Left ventricle myocardium inferior (tissue), 1 donor: ENCODE results near the gene PTGFR. TPM values are rescaled to one million over a fixed set of nuclear protein-coding genes. Genes with fewer than 3 reads are reported as not detected.

Source experiments
- DNase-seq: peaks from one replicate; pipeline ENCODE4 v3.0.0-alpha.2; 2020
- H3K27ac ChIP-seq: fragments of 200-600 bp; replicated peaks from 2 replicates; pipeline ENCODE4 v1.8.0; 2021
- H3K27me3 ChIP-seq: fragments of 200-600 bp; 2 replicates; pipeline ENCODE4 v1.8.0; 2021; ENCODE audit warnings: low read depth
- H3K36me3 ChIP-seq: fragments of 200-600 bp; 2 replicates; pipeline ENCODE4 v1.8.0; 2021
- H3K4me1 ChIP-seq: fragments of 200-600 bp; 2 replicates; pipeline ENCODE4 v1.8.0; 2021
- H3K4me3 ChIP-seq: fragments of 200-600 bp; 2 replicates; pipeline ENCODE4 v1.8.0; 2021; ENCODE audit warnings: mild to moderate bottlenecking, moderate library complexity
- H3K9me3 ChIP-seq: fragments of 200-600 bp; replicated peaks from 2 replicates; pipeline ENCODE4 v1.8.0; 2021
- intact Hi-C: fragments of 100-400 bp; cut with micrococcal nuclease; formaldehyde crosslinking; loops from one replicate; pipeline ENCODE4 v1.11.0; 2022
- total RNA-seq: library from RNA; stranded (reverse); fragmentation: NEBNext Ultra II Directional; extraction: Animal tissue kit (Norgen Biotek cat#: 25700); gene quantifications from one replicate; pipeline ENCODE4 v1.2.1, GENCODE V29; 2021
- TF ChIP-seq, protein P1 (sequence below): fragments of 200-600 bp; IDR thresholded peaks from 2 replicates; pipeline ENCODE4 v1.8.0; 2021; ENCODE audit warnings: antibody characterized with exemption, mild to moderate bottlenecking, borderline replicate concordance
- donor health status: DM: no; HTN: yes; CAD: no; lungs with severe emphysema.

The PTGFR gene
- total RNA-seq, 1 donor from 2014 or later: 0.44 TPM

DNA sequence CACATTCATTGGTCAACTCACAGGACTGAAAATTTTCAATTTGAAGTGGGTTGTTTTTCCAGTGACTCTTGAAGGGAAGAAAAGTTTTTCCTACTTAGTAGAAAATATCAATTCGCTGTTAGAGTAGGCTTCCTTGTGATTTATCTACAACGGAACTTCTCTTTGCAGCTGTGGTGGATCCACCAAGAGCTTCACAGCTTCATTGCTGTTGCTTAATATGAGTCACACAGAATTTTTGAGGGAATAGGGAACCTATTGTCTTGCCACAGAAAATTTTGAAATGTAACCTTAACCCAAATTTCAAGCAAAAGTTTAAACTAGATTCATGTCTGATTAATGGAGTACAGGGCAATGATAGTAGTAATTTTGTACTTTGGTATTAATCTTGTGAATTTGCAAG lies 71.1 kb downstream of the PTGFR start:
- DNase-seq: no peak
- Histone ChIP-seq H3K36me3 (no peaks in the 10 kb centered on the region), H3K27ac (no peak overlapping the region), H3K4me3 (no peak overlapping the region), H3K9me3 (peaks cover 12% of the 10 kb centered on the region), H3K27me3 (no peaks in the 10 kb centered on the region), H3K4me1 (no peaks in the 10 kb centered on the region)
- TF ChIP-seq, protein P1, sequence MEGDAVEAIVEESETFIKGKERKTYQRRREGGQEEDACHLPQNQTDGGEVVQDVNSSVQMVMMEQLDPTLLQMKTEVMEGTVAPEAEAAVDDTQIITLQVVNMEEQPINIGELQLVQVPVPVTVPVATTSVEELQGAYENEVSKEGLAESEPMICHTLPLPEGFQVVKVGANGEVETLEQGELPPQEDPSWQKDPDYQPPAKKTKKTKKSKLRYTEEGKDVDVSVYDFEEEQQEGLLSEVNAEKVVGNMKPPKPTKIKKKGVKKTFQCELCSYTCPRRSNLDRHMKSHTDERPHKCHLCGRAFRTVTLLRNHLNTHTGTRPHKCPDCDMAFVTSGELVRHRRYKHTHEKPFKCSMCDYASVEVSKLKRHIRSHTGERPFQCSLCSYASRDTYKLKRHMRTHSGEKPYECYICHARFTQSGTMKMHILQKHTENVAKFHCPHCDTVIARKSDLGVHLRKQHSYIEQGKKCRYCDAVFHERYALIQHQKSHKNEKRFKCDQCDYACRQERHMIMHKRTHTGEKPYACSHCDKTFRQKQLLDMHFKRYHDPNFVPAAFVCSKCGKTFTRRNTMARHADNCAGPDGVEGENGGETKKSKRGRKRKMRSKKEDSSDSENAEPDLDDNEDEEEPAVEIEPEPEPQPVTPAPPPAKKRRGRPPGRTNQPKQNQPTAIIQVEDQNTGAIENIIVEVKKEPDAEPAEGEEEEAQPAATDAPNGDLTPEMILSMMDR: no peak
- intact Hi-C loops: no loop called here

DNA sequence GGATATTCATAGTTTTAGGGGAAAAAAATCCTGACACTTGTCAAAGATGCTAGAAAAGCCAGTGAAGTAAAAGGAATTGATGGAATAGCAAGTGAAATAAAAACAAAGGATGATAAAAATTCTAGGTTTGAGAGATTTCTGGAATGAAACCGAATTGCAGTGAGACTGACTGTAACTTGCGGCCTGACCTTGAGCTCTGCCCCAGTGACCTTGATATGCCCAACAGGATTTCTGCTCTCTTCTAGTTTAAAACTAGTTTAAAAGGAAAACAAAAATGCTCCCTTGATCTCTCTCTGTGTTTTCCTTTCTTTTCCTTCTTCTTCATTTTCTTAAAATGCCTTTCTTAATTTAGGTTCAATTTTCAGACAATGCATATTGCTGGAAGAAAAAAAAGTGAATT lies 74.6 kb downstream of the PTGFR start:
- TF ChIP-seq, protein P1: no peak
- intact Hi-C loops: no loop called here
- no peaks in the 10 kb centered on the region for H3K27me3 ChIP-seq
- peaks cover 3% of the 10 kb centered on the region for H3K9me3 ChIP-seq
- no peak overlapping the region for H3K4me3 ChIP-seq
- no peak overlapping the region for H3K27ac ChIP-seq
- no peaks in the 10 kb centered on the region for H3K4me1 ChIP-seq
- no peaks in the 10 kb centered on the region for H3K36me3 ChIP-seq
- no peak for DNase-seq

DNA sequence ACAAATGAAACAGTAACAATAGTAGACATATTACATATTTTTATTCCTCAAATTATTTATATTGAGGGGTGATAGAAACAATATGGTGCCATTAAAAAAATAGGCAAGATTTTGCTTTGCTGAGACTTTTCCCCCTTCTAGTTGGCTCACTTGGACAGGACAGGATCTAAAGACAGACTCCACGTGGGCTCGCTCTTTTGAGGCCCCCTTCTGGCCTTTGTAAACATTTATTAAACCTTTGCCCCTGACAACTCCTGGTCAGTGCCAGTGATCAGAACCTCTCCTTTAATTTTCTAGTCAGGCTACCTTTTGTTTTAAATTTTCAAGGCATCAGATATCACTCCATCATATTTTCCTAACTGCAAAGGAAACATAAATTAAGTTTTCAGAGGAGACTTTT lies 79.8 kb downstream of the PTGFR start:
- Histone ChIP-seq H3K4me1 (no peaks in the 10 kb centered on the region), H3K36me3 (no peaks in the 10 kb centered on the region), H3K27me3 (no peaks in the 10 kb centered on the region), H3K27ac (no peak overlapping the region), H3K9me3 (peaks cover 4% of the 10 kb centered on the region), H3K4me3 (no peak overlapping the region)
- intact Hi-C loops: no loop called here
- TF ChIP-seq, protein P1: no peak
- DNase-seq: no peak

DNA sequence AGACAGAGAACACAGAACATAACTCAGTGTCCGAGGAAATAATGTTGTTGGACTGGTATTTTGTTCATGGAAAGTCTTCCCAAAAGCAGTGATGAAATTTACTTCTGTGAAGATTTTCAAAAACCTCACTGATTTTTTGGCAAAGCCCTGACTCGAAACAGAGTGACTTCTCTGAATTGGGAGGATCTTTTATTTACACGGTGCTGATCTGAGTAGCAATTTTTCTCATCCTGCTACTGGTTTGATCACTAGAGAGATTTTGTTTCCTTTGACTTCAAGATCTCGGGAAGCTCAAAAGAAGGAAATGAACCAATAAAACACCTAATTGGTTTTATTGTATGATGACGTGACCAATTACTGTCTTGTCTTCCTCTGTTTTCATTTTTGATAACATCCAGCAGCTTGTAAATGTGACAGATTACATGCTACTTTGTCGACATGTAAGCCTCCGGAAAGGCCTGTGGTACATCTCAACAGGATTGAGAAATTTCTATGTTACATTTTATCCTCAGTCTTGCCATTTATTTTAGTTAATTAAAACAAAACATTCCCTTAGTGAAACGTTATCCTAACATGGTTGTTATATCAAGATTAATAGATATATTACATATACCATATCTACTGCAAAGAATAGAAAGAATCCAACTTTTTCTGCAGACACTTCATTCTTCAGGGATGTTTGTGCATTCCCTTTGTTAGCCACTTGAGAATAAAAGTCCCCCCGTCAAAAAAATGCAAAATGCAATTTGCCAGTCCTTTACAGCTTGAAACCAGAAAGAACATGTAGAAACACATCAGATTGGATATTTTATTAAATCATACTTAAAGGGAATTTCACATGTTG lies 86.7 kb downstream of the PTGFR start:
- Histone ChIP-seq H3K27me3 (no peaks in the 10 kb centered on the region), H3K4me3 (no peak overlapping the region), H3K9me3 (peaks cover 4% of the 10 kb centered on the region), H3K27ac (no peak overlapping the region), H3K36me3 (no peaks in the 10 kb centered on the region), H3K4me1 (no peaks in the 10 kb centered on the region)
- intact Hi-C loops: no loop called here
- no peak for DNase-seq
- TF ChIP-seq, protein P1: no peak

DNA sequence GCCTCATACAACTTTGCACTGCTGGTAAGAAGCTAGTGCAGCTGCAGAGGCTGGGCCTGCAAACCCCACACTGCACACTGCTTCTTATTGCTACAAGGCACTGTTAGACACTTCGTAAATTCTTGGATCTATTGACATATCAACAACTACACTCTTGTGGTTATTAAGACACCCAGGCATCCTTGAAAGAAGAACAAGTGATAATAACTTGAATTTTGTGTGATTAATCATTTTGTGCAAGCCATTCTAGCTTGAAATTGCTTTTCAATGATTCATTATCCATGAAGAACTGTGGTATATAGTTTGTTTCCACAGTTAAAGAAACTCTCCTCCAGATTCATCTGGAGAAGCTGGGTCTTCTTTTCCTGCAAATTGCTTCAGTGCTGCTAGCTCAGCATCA lies 95.8 kb downstream of the PTGFR start:
- no peaks in the 10 kb centered on the region for H3K9me3 ChIP-seq
- H3K36me3 ChIP-seq: no peaks in the 10 kb centered on the region
- no peak overlapping the region for H3K27ac ChIP-seq
- intact Hi-C loops: no loop called here
- TF ChIP-seq, protein P1: no peak
- H3K27me3 ChIP-seq: no peaks in the 10 kb centered on the region
- no peak overlapping the region for H3K4me3 ChIP-seq
- H3K4me1 ChIP-seq: no peaks in the 10 kb centered on the region
- DNase-seq: no peak
